GM12873 (cell line): ENCODE measurements around the gene ZBTB25.

ENCODE experiments used
- TF ChIP-seq, protein P1 (sequence below): IDR thresholded peaks from 2 replicates; pipeline ENCODE4 v1.5.1; 2012; ENCODE audit warnings: low read depth, mild to moderate bottlenecking, moderate library complexity, low read length, control low read depth; ENCODE audit not compliant: insufficient read depth; ENCODE audit errors: missing control alignments

ZBTB25 gene

DNA sequence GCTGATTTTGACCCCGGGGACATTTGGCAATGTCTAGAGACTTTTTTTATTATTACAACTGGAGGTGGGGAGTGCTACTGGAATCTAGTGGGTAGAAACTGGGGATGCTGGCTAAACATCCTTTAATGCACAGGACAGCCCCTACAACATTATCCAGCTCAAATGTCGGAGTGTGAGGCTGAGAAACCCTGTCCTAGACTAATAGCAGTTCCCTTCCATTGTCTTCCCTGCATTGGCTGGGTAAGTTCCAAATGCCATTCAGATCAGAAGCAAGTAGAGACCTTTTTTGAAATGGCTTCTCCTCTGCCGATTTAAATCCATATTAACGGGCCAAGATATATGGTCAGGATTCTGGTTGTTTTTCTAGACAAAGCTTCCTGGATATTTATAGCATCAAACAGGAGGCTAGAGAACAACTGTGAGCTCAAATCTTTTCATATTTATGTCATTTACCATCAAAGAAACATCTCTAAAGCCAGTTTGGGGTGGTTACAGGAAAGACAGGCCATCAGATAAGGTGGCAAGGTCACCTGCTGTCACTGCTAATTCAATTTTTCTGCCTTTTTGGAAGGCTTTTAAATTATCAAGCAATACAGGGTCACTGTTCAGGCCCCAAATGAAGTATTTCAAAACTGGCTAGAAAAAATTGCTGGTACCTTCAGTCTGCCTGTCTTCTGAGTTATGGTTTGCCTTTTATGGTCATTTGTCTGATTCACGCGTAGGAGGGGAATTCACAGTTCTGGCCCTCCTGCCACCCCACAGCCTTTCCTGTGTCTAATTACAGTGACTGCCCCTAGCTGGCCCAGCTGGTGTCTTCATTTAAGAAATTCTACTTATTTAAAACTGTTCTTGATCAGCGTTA lies 58.4 kb downstream of the ZBTB25 start:
- TF ChIP-seq, protein P1, sequence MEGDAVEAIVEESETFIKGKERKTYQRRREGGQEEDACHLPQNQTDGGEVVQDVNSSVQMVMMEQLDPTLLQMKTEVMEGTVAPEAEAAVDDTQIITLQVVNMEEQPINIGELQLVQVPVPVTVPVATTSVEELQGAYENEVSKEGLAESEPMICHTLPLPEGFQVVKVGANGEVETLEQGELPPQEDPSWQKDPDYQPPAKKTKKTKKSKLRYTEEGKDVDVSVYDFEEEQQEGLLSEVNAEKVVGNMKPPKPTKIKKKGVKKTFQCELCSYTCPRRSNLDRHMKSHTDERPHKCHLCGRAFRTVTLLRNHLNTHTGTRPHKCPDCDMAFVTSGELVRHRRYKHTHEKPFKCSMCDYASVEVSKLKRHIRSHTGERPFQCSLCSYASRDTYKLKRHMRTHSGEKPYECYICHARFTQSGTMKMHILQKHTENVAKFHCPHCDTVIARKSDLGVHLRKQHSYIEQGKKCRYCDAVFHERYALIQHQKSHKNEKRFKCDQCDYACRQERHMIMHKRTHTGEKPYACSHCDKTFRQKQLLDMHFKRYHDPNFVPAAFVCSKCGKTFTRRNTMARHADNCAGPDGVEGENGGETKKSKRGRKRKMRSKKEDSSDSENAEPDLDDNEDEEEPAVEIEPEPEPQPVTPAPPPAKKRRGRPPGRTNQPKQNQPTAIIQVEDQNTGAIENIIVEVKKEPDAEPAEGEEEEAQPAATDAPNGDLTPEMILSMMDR = no peak

DNA sequence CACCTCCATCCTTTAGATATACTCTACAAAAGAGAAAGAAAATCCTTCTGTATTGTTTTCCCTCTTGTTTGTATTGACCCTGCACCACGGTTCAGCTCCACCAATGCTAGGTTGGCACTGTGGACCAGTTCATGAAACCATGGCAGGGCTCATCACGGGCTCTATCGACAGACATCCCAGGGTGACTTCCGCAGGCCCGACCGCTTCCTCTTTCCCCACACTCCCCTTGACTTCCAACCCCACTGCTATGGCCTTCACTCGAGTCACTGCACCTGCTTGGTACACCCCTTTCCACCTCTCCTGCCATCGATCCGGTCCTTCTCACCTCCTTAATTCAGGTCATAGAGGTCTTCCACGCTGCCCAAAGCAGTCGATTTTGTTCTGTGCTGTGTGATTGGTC lies 59.5 kb downstream of the ZBTB25 start:
- TF ChIP-seq, protein P1 = no peak

DNA sequence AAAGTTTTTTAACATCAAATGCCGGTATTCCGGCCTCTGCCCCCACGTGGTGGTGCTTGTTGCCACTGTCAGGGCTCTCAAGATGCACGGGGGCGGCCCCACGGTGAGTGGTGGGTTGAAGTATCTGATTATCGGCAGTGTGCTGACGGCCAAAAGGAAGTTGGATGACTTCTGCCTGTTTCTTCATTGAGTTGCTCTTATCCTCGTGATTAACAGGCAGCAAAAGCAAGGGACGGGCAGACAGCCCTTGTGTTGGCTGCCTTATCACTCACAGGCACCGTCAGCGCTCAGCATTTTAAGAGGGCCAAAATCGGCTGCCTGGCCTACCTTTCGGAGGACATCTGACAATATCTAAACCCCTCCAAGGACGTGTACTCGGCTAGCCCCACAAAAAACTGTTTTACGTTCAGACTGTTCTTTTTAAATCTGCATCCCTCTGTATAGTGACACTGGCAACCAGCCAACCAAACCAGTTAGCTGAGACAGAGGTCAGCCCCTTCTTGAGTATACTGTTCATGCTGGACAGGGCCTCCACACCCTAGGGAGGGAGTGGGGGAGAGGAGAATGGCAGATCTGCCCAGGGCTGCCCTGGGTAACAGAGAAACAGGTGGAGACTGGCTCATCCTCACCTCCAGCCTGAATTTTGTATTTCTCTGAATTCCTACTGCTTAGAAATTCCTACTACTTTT lies 61.2 kb downstream of the ZBTB25 start:
- TF ChIP-seq, protein P1 = no peak

DNA sequence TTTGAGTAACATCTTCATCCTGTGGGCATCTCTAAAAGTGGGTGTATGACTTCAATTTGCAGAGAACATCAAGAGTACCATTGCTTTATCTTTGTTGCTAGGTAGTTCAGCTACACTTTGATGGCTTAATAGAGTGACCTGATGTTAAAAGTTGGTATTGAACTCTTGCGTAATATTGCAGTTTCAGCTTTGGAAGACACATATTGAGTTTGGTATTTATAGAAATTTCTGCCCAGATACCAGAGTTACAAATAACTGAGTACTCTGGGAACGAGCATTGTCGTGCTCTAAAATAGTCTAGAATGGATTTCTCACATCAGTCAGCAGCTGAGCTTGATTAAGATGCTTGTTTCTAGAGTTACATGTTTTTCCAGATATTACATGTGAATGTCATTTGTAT lies 63.1 kb downstream of the ZBTB25 start:
- TF ChIP-seq, protein P1 = no peak

DNA sequence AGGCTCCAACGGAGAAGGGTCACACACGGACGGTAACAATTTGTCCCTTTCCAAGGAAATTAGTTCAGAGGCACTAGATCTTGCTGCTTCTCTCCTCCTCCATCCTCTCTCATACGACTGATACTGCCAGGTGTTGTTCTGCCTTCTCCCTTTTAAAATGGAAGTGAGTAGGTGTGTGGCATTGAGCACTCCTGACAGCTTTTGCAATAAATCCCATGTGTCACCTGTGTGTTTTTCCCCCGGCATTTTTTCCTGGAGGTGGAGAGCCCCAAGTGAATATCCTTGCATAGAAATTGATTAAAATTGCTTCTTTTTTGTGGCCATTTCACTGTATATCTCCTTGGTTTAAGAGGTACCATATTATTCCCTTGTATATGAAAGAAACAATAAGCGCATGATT lies 64.5 kb downstream of the ZBTB25 start:
- TF ChIP-seq, protein P1 = no peak

DNA sequence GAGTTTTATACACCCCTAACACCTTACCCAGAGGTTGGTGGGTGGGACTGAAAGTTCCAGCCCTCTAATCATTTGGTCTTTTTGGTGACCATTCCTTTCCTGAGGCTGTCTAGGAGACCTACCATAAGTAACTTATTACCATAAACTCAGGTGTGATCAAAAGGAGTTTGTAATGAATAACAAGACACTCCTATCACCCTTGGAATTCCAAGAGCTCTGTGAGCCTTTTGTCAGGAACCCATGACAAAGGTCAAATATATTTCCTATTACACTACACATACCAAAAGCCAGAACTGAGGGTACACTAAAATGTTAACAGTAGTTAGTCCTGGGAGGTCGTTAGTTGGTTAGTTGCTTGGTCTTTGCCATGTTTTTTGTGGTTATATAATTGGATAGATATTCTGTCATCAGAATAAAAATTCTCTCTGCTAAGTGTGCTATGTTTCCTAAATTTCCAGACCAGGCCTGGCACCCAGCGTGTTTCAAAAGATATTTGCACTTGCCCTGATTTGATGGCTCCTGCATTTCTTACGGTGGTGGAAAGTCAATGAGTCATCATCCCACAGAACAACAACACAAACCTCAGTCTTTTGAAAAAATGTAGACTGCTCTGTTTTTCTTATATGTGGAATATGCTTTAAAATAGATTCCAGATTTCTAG lies 65.3 kb downstream of the ZBTB25 start:
- TF ChIP-seq, protein P1 = no peak

DNA sequence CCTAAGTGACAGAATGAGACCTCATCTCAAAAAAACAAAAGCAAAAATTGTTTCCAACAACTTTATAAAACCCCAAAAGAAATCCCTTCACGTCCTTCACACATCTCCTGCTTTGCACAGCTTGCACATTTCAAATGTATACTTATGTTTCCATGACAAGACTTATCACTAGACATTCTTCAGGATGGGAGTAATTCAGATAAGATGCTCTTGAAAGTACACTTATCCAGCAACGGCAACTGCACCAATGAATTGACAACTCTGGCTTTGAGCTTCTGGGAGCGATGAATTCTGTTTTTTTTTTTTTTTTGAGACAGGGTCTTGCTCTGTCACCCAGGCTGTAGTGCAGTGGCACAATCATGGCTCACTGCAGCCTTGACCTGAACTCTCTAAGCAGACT lies 69.1 kb downstream of the ZBTB25 start:
- TF ChIP-seq, protein P1 = no peak
